ENCODE measurements around the gene OR8U1.

- no peak for TF ChIP-seq POLR2A (IDR thresholded peaks at IDR 0.05)
- TF ChIP-seq CTCF (IDR thresholded peaks at IDR 0.05), result no peak
- no peak for TF ChIP-seq POLR2AphosphoS5 (IDR thresholded peaks at IDR 0.05)
- TF ChIP-seq EP300 (IDR thresholded peaks at IDR 0.05; ENCODE audit: low read depth), result no peak
Measured at GRCh38 chr11:56396047-56396446, 20.6 kb downstream of the OR8U1 start.

Measured in transverse colon (tissue), 4 donors.